ENCODE measurements around the gene ANKRD26.

The ANKRD26 gene

GRCh38 chr10:27022048-27022447 is 78.2 kb downstream of the ANKRD26 start:
- in situ Hi-C loops (cut with MboI; ENCODE audit: low sequenced_read_pairs) = no loop called here

- in situ Hi-C loops (cut with MboI; ENCODE audit: low sequenced_read_pairs) = no loop called here
Measured at GRCh38 chr10:27020243-27020642, 80.1 kb downstream of the ANKRD26 start.

- in situ Hi-C loops (cut with MboI; ENCODE audit: low sequenced_read_pairs) = no loop called here
Measured at GRCh38 chr10:27019827-27020226, 80.5 kb downstream of the ANKRD26 start.

- in situ Hi-C loops (cut with MboI; ENCODE audit: low sequenced_read_pairs) = no loop called here
Measured at GRCh38 chr10:26997610-26998009, 102.7 kb downstream of the ANKRD26 start.

- in situ Hi-C loops (cut with MboI; ENCODE audit: low sequenced_read_pairs) = no loop called here
Measured at GRCh38 chr10:26994743-26995142, 105.6 kb downstream of the ANKRD26 start.

GRCh38 chr10:26987851-26988250 is 112.4 kb downstream of the ANKRD26 start:
- in situ Hi-C loops (cut with MboI; ENCODE audit: low sequenced_read_pairs) = no loop called here

- in situ Hi-C loops (cut with MboI; ENCODE audit: low sequenced_read_pairs) = no loop called here
Measured at GRCh38 chr10:26983156-26983555, 117.1 kb downstream of the ANKRD26 start.

GRCh38 chr10:26982058-26982457 is 118.2 kb downstream of the ANKRD26 start:
- in situ Hi-C loops (cut with MboI; ENCODE audit: low sequenced_read_pairs) = no loop called here

GRCh38 chr10:26981232-26981824 is 119.0 kb downstream of the ANKRD26 start:
- in situ Hi-C loops (cut with MboI; ENCODE audit: low sequenced_read_pairs) = no loop called here

GRCh38 chr10:26978519-26978918 is 121.8 kb downstream of the ANKRD26 start:
- in situ Hi-C loops (cut with MboI; ENCODE audit: low sequenced_read_pairs) = no loop called here

GRCh38 chr10:26977635-26978034 is 122.7 kb downstream of the ANKRD26 start:
- in situ Hi-C loops (cut with MboI; ENCODE audit: low sequenced_read_pairs) = no loop called here

GRCh38 chr10:26970667-26971066 is 129.6 kb downstream of the ANKRD26 start:
- in situ Hi-C loops (cut with MboI; ENCODE audit: low sequenced_read_pairs) = no loop called here

GRCh38 chr10:26969145-26969926 is 131.0 kb downstream of the ANKRD26 start:
- in situ Hi-C loops (cut with MboI; ENCODE audit: low sequenced_read_pairs) = no loop called here

GRCh38 chr10:26962835-26963234 is 137.5 kb downstream of the ANKRD26 start:
- in situ Hi-C loops (cut with MboI; ENCODE audit: low sequenced_read_pairs) = no loop called here

- in situ Hi-C loops (cut with MboI; ENCODE audit: low sequenced_read_pairs) = no loop called here
Measured at GRCh38 chr10:26960308-26960707, 140.0 kb downstream of the ANKRD26 start.

- in situ Hi-C loops (cut with MboI; ENCODE audit: low sequenced_read_pairs) = no loop called here
Measured at GRCh38 chr10:26959841-26960240, 140.5 kb downstream of the ANKRD26 start.
